Smooth muscle cell (in vitro differentiated cells): ENCODE data around the gene ARHGAP19. TPM values are rescaled to one million over a fixed set of nuclear protein-coding genes. Genes with fewer than 3 reads are reported as not detected.

Source experiments
- DNase-seq: peaks from one replicate; lab custom pipeline; 2025; ENCODE audit not compliant: unreplicated experiment; lab: John Stamatoyannopoulos, UW
- H2AFZ ChIP-seq: fragments of 200-600 bp; sonication (generic); 2 replicates; pipeline ENCODE4 v1.6.0; 2016; ENCODE audit warnings: antibody characterized with exemption, low read depth, mild to moderate bottlenecking
- H3F3A ChIP-seq: fragments of 200-600 bp; sonication (generic); 2 replicates; pipeline ENCODE4 v1.6.0; 2017; ENCODE audit warnings: antibody characterized with exemption, low read depth
- H3K27ac ChIP-seq: fragments of 200-600 bp; sonication (generic); 2 replicates; pipeline ENCODE4 v1.5.1; 2016; ENCODE audit warnings: low read depth, mild to moderate bottlenecking
- H3K27me3 ChIP-seq: fragments of 200-600 bp; sonication (generic); 2 replicates; pipeline ENCODE4 v1.6.1; 2016; ENCODE audit warnings: low read depth, mild to moderate bottlenecking
- H3K36me3 ChIP-seq: fragments of 200-600 bp; sonication (generic); 2 replicates; pipeline ENCODE4 v1.5.1; 2016; ENCODE audit warnings: low read depth
- H3K4me1 ChIP-seq: fragments of 200-600 bp; sonication (generic); 2 replicates; pipeline ENCODE4 v1.5.1; 2016; ENCODE audit warnings: low read depth
- H3K4me2 ChIP-seq: fragments of 200-600 bp; sonication (generic); 2 replicates; pipeline ENCODE4 v1.6.0; 2016; ENCODE audit warnings: mild to moderate bottlenecking
- H3K4me3 ChIP-seq: fragments of 200-600 bp; sonication (generic); 2 replicates; pipeline ENCODE4 v1.5.1; 2016; ENCODE audit warnings: mild to moderate bottlenecking
- H3K79me2 ChIP-seq: fragments of 200-600 bp; sonication (generic); 2 replicates; pipeline ENCODE4 v1.6.0; 2016; ENCODE audit warnings: low read depth, mild to moderate bottlenecking
- H3K9ac ChIP-seq: fragments of 200-600 bp; sonication (generic); 2 replicates; pipeline ENCODE4 v1.6.0; 2016; ENCODE audit warnings: low read depth
- H3K9me3 ChIP-seq: fragments of 200-600 bp; sonication (generic); replicated peaks from 2 replicates; pipeline ENCODE4 v1.5.1; 2016; ENCODE audit warnings: low read depth
- H4K20me1 ChIP-seq: fragments of 200-600 bp; sonication (generic); 2 replicates; pipeline ENCODE4 v1.6.0; 2016; ENCODE audit warnings: low read depth
- WGBS: methylation state at CpG from one replicate; pipeline ENCODE4 v1.1.7; 2016; ENCODE audit warnings: low lambda C conversion rate; 5-methylcytosine and 5-hydroxymethylcytosine counted together
- polyA plus RNA-seq: library from polyadenylated mRNA; unstranded; fragments of >200 nt; fragmentation: Nextera tagmentation; extraction: Ambion mirVana; gene quantifications from 2 replicates; pipeline ENCODE4 v1.2.1, GENCODE V29; 2016
- total RNA-seq: library from RNA; depleted of rRNA; stranded (reverse); fragments of >200 nt; gene quantifications from 2 replicates; pipeline ENCODE4 v1.2.3, GENCODE V29; 2014
- TF ChIP-seq, protein P1 (sequence below): fragments of 200-600 bp; sonication (generic); IDR thresholded peaks from 2 replicates; pipeline ENCODE4 v1.5.1; 2017; ENCODE audit warnings: borderline replicate concordance, mild to moderate bottlenecking, antibody characterized with exemption; ENCODE audit not compliant: insufficient read depth, poor library complexity, severe bottlenecking

Gene ARHGAP19
- total and polyA plus RNA-seq, 2 experiments from 2014 or later, result 3.5 to 20.5 TPM

DNA sequence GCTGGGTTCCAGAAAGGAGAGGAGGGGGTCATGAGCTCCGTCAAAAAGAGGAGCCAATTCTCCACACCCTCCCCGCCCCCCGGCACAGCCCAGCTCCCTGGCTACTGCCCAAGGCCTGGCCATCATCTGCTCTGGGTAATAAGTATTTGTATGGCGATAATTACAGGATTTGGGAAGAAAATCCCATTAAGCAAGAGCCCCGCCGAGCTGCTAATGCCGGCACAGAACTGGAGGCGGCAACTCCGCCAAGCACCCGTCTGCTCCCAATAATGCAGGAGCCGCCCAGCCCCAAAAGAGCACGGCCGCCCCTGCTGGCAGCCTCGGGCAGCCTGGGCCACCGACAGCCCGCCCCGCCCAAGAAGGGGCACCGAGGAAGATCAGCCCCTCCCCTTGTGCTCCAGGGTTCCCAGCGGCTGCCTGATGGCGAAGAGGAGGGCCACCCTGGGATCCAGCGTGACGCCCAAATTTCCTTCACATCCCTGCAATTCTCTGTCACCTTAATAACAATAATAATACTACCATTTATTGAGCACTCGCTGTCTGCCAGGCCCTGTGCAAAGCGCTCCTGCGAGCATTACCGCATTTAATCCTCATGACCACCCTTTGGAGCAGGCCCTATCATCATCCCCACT is 112.6 kb downstream of the ARHGAP19 start:
- Histone ChIP-seq H3K27ac (no peak overlapping the region), H3K4me1 (no peaks in the 10 kb centered on the region), H3K36me3 (no peaks in the 10 kb centered on the region), H3K79me2 (no peaks in the 10 kb centered on the region), H3K9ac (no peak overlapping the region), H4K20me1 (no peaks in the 10 kb centered on the region), H3K4me2 (peak overlapping the region; percentile 61), H3F3A (no peaks in the 10 kb centered on the region), H2AFZ (no peak overlapping the region), H3K9me3 (no peaks in the 10 kb centered on the region), H3K4me3 (no peak overlapping the region), H3K27me3 (peaks cover 84% of the 10 kb centered on the region)
- TF ChIP-seq, protein P1, sequence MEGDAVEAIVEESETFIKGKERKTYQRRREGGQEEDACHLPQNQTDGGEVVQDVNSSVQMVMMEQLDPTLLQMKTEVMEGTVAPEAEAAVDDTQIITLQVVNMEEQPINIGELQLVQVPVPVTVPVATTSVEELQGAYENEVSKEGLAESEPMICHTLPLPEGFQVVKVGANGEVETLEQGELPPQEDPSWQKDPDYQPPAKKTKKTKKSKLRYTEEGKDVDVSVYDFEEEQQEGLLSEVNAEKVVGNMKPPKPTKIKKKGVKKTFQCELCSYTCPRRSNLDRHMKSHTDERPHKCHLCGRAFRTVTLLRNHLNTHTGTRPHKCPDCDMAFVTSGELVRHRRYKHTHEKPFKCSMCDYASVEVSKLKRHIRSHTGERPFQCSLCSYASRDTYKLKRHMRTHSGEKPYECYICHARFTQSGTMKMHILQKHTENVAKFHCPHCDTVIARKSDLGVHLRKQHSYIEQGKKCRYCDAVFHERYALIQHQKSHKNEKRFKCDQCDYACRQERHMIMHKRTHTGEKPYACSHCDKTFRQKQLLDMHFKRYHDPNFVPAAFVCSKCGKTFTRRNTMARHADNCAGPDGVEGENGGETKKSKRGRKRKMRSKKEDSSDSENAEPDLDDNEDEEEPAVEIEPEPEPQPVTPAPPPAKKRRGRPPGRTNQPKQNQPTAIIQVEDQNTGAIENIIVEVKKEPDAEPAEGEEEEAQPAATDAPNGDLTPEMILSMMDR, result peak; percentile 23
- DNase-seq, result no peak
- WGBS, result 17% methylated on average over 26 of the region's 26 CpGs

DNA sequence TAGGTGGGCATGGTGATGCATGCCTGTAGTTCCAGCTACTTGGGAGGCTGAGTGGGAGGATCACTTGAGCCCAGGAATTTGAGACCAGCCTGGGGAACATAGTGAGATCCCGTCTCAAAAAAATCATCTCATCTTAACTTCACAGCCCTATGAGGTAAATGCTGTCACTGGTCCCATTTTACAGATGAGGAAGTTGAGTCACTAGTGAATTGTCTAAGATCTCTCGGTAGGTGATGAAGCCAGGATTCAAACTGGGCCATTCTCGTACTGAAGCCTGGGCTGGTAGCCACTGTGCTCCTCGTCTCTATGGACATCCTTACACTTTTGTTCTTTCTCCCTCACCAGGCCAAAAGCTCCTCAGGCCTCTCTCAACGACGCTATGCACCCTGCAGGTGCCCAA is 113.1 kb downstream of the ARHGAP19 start:
- Histone ChIP-seq H3F3A (no peaks in the 10 kb centered on the region), H4K20me1 (no peaks in the 10 kb centered on the region), H2AFZ (no peak overlapping the region), H3K36me3 (no peaks in the 10 kb centered on the region), H3K27me3 (peaks cover 79% of the 10 kb centered on the region), H3K4me2 (peak overlapping the region; percentile 61), H3K79me2 (no peaks in the 10 kb centered on the region), H3K4me1 (no peaks in the 10 kb centered on the region), H3K4me3 (no peak overlapping the region), H3K9me3 (no peaks in the 10 kb centered on the region), H3K9ac (no peak overlapping the region), H3K27ac (no peak overlapping the region)
- DNase-seq, result no peak
- WGBS, result 46% methylated on average over 6 of the region's 6 CpGs
- TF ChIP-seq, protein P1, result no peak

DNA sequence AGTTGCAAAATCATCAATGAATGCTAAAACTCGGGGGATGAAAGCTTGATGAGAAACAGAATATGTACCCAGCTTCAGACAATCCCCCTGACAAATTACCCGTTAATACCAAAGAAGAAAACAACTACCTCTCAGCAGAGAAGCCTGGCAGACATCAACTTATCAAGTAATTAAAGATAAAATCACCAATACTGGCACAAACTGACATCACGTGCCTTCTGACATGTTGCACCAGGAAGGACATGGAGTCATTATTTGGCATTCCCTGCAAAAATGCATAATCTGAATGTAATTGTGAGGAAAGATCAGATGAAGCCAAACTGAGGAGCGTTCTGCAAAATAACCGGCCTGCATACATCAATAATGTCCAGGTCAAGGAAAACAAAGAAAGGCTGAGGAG is 114.4 kb downstream of the ARHGAP19 start:
- H3K4me3 ChIP-seq, result no peak overlapping the region
- no peak overlapping the region for H2AFZ ChIP-seq
- no peak overlapping the region for H3K27ac ChIP-seq
- H3F3A ChIP-seq, result no peaks in the 10 kb centered on the region
- H3K79me2 ChIP-seq, result no peaks in the 10 kb centered on the region
- H3K4me2 ChIP-seq, result no peak overlapping the region
- TF ChIP-seq, protein P1, result no peak
- WGBS, result 85% methylated on average over 5 of the region's 5 CpGs
- no peak overlapping the region for H3K9ac ChIP-seq
- peaks cover 66% of the 10 kb centered on the region for H3K27me3 ChIP-seq
- no peaks in the 10 kb centered on the region for H4K20me1 ChIP-seq
- H3K9me3 ChIP-seq, result no peaks in the 10 kb centered on the region
- no peak for DNase-seq
- H3K36me3 ChIP-seq, result no peaks in the 10 kb centered on the region
- no peaks in the 10 kb centered on the region for H3K4me1 ChIP-seq

DNA sequence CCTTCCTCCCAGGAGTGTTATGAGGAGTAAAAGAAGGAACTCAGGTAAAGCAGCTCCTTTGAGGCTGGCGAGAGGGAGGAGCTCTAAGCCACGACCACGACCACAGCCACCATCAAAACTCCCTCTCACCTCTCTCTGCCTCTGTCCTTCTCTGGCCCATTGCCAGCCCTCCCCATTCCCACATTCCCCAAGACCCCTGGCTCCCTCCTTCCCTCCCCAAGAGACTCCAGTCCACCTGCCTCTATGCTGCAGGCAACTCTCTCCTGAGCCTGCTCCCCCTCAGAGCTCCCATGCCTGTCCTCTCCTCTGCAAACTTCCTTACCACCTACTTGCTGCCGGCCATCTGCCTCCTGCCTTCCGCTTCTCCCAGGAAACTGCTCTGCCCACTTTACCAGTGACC is 116.2 kb downstream of the ARHGAP19 start:
- no peak overlapping the region for H3K27ac ChIP-seq
- H3F3A ChIP-seq, result no peaks in the 10 kb centered on the region
- DNase-seq, result no peak
- no peak overlapping the region for H3K9ac ChIP-seq
- no peaks in the 10 kb centered on the region for H3K9me3 ChIP-seq
- no peak overlapping the region for H2AFZ ChIP-seq
- H3K4me1 ChIP-seq, result no peaks in the 10 kb centered on the region
- 81% methylated on average over 2 of the region's 5 CpGs for WGBS
- TF ChIP-seq, protein P1, result no peak
- H4K20me1 ChIP-seq, result no peaks in the 10 kb centered on the region
- H3K4me2 ChIP-seq, result no peak overlapping the region
- no peaks in the 10 kb centered on the region for H3K79me2 ChIP-seq
- H3K4me3 ChIP-seq, result no peak overlapping the region
- peaks cover 49% of the 10 kb centered on the region for H3K27me3 ChIP-seq
- no peaks in the 10 kb centered on the region for H3K36me3 ChIP-seq
